Hepatocyte (in vitro differentiated cells): Measurements from ENCODE around the gene SRPK2.

ENCODE experiments used
- CTCF ChIP-seq: fragments of 200-600 bp; sonication (generic); IDR thresholded peaks from 2 replicates; pipeline ENCODE4 v1.5.1; 2016; ENCODE audit warnings: antibody characterized with exemption, mild to moderate bottlenecking; ENCODE audit not compliant: poor library complexity
- EZH2 ChIP-seq: fragments of 200-600 bp; sonication (generic); IDR thresholded peaks from 2 replicates; pipeline ENCODE4 v1.6.1; 2016; ENCODE audit warnings: antibody characterized with exemption, mild to moderate bottlenecking, borderline replicate concordance
- EZH2phosphoT487 ChIP-seq: fragments of 200-600 bp; sonication (generic); IDR thresholded peaks from one replicate; pipeline ENCODE4 v1.6.1; 2018; ENCODE audit warnings: antibody characterized with exemption, mild to moderate bottlenecking, low read depth, moderate library complexity; ENCODE audit not compliant: unreplicated experiment, severe bottlenecking

GRCh38 chr7:105355701-105356100 is 33.0 kb downstream of the SRPK2 start:
- TF ChIP-seq EZH2phosphoT487 (no peak), CTCF (no peak), EZH2 (no peak)
